GM21360 (cell line): ENCODE results near the gene USP7.
"Not testable (repeated sequence)": the region's sequence is repeated elsewhere in the genome, so short reads cannot be mapped to it uniquely, and the experiment has no call there.

Source experiments
- ATAC-seq: cut with Tn5 transposase; IDR thresholded peaks from one replicate; pipeline ENCODE4 v1.9.1; 2021; ENCODE audit warnings: mild to moderate bottlenecking, moderate library complexity; ENCODE audit not compliant: unreplicated experiment

The USP7 gene

DNA sequence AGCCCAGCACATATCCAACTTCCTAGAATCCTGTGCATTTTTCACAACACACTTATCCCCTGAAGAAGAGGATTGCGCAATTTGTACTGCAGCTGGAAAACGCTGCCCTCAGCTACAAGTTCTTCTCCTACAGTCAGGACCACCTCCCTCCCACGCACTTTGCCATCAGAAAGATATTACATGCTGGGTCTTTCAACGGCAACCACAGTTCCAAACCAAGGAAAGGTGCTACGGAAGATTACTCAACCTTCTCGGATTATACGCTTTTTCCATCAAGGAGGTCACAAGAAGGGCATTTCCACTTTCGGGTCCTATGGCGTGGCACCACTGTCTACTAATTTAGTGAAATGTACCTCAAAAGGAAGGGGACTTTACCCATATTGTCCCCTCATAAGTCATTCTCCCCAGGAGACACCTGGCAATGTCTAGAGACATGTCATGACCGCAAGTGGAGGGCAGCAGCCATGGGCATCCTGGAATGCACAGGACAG, 35.2 kb downstream of the USP7 start:
- ATAC-seq, result no peak

DNA sequence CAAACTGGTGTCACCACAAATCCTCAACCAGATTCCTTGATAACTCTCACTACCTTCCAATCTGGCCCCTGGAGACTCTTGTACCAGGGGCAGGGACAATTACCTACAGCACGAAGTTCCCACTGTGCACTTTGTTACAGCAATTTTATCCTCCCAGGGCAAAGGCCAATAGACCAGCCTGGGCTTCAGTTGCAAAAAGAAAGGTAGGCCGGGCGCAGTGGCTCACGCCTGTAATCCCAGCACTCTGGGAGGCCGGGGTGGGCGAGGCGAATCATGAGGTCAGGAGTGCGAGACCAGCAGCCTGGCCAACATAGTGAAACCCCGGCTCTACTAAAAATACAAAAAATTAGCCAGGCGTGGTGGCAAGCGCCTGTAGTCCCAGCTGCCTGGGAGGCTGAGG, 36.9 kb downstream of the USP7 start:
- ATAC-seq, result no peak

- ATAC-seq, result no peak
Measured at GRCh38 chr16:8925455-8925854, 38.3 kb downstream of the USP7 start.

- ATAC-seq, result no peak
Measured at GRCh38 chr16:8924214-8924613, 39.5 kb downstream of the USP7 start.

- ATAC-seq, result no peak
Measured at GRCh38 chr16:8923199-8923598, 40.5 kb downstream of the USP7 start.

GRCh38 chr16:8921347-8921984, 42.2 kb downstream of the USP7 start:
- no peak for ATAC-seq

DNA sequence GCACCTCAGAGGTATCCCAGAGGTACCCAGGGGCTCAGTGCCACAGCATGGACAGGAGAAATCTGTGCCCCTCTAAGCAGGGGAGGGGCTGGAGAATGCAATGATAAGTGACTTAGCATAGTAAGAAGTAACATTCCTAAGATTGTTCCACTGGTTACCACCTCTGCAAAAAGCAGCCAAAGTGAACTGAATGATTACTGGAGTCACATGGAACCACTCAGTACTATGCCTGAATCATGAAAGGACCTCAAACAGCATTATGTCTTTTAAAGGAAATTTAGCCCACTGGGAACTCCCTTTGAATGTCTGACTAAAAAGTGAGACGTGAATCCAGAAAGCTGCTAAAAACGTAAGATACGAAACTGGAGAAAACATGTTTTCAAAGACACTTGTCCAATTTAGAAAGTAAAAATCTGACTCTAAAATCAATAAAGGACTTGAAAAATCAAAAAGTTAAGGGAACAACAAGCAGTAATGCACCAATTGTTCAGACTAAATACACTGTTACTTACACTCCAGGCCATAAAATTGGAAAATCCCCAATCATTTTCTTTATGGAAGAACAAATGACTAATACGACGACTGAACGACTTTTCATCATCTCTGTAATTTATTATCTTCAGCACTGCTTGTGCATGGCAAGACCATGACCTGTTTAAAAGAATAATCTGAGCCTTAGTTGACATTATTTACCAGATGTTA, 42.9 kb downstream of the USP7 start:
- no peak for ATAC-seq

GRCh38 chr16:8919934-8920462, 43.7 kb downstream of the USP7 start:
- no peak for ATAC-seq

DNA sequence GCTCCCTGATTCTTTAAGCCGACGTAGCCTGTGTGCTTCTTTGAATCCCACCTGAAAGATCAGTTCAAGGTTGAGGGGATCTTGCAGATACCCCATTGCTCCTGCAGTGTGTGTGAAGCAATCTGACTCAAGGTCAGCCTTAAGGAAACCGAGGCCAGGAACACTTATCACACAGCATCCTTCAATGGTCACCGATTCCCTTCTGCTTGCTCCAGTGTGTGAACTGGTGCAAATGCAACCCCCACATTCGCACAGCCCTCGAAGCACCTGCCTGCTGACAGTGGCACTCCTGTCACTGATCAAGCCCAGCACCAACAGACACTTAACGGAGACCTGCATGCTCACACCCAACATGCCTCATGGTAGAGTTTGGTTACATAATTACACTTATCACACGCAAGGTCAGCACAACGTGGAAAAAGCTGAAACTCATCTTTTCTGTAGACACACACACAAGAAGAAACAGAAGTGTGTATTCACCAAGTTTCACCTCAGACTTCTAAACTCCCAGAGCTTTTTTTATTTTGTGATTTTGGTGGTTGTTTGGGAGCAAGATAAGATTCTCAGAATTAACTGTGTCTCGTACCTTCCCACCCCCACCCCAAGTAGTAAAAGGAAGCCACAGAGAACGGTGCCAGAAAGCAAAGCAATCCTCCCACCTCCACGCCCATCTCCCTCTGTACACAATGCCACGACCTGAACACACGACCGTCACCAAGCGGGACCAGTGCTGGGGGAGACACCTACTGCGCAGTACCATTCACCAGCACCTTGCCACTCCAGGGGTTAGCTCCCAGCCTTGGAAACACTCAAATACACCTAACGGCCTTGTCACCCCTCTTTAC, 44.4 kb downstream of the USP7 start:
- ATAC-seq, result no peak

DNA sequence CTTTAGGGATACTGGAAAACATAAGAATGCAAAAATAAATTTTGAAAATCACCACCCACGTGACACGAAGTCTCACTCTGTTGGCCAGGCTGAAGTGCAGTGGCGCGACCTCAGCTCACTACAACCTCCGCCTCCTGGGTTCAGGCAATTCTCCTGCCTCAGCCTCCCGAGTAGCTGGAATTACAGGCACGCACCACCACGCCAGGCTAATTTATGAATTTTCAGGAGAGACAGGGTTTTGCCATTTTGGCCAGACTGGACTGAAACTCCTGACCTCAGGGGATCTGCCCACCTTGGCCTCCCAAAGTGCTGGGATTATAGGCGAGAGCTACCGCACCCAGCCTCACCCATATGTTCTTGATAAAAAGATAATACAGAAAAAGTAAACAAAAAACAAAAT, 46.4 kb downstream of the USP7 start:
- not testable (repeated sequence) for ATAC-seq

DNA sequence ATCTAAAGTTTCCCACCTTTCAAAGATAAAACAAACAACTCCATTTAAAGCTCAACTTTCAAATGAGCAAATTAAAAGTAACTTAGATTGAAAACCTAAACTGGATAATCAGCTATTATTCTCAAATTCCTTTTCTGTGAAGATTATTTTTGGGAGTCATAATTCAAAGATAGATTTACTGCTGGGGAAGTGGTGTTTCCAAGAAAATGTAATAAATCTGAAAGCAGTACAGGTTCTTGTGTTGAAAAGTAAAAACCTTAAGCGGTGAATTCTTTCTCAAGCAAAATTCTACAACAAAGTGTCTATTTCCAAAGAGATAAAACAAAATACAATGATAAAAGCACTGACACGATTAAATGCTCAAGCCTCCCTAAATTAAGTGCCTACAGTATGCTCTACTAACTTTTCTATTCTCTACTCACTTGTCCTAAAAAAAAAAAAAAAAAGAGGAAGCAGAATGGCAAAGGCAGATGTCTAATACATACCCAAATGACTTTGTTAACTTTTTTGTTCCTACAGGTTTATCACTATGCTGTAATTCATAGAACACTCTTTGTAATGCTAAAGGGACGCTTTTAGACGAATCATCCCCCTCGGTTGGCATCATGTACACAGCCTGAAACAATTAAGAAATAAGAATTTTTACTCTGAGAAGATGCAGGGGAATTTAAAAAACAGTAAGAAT, 47.0 kb downstream of the USP7 start:
- ATAC-seq, result no peak

GRCh38 chr16:8915722-8916301, 47.9 kb downstream of the USP7 start:
- no peak for ATAC-seq

- no peak for ATAC-seq
Measured at GRCh38 chr16:8914098-8914497, 49.6 kb downstream of the USP7 start.

DNA sequence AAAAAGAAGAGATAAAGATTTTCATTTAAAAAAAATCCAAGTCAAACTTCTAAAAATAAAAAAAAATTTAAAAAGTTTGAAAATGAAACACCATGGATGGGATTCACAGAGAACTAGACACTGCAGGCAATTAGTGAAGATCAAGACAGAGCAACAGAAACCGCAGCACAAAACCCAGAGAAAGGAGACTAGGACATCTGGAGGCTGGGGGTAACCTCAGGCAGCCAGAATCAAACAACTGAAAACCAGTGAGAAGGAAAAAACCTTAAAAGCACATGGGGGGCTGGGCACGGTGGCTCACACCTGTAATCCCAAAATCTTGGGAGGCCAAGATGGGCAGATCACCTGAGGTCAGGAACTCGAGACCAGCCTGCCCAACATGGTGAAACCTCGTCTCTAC, 50.9 kb downstream of the USP7 start:
- no peak for ATAC-seq

GRCh38 chr16:8910811-8911210, 52.9 kb downstream of the USP7 start:
- ATAC-seq, result no peak

GRCh38 chr16:8908810-8909468, 54.8 kb downstream of the USP7 start:
- ATAC-seq, result no peak

DNA sequence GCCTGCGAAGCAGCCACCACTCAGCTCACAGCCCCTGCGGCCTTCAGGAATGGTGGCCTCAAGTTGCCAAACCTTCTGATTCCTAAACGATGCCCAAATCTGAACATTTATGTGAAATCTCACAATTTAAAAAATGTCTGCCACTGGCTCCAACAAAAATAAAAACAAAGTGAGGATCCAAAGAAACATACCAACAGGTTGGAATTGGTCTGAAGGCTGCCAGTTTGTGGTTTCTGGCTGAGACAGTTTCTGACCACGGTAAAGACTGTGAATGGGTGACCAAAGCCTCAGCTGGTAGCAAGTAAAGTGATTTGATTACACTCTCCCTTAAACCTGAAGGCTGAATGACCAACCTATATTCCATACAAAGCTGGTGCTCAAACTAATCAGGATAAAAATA, 56.6 kb downstream of the USP7 start:
- ATAC-seq, result no peak

DNA sequence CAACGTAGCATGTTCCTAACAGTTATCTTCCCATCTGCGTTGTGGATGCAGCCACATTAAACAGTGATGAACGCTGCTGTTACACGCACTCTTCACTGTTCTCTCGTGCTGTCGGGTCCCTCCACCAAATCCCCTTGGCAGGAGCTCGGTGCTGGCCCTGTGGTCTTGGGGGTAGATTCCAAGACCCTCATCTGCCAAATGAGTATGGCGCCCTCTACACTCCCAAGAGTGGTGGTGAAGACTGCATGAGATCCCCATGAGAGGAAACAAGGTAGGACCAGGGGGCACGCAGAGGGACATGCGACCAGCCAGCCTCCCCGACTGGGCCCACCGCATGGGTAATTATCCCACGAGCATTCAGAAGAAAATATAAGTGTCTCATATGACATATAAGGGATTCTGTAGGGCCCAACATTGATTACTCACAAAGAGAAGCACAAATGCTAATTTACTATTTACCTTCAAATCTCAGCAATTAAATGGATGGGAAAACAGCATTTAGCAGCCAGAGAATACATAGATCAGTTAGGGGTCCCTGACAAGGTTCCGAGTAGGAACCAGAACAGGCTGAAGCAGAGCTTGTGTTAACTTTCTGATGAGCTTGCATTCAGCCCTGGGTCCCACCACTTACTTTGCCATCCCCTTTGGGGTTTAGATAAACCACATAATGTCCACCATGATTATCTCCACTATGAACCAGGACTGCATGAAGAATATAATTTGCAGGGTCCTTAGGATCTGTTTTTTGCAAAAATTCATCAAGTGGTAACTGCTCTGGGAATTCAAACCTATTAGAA, 57.7 kb downstream of the USP7 start:
- no peak for ATAC-seq

- ATAC-seq, result no peak
Measured at GRCh38 chr16:8905168-8905762, 58.4 kb downstream of the USP7 start.
